ENCODE results near the gene APBB3. TPM values are rescaled to one million over a fixed set of nuclear protein-coding genes. Genes with fewer than 3 reads are reported as not detected.

The APBB3 gene
- total RNA-seq, 2 donors from 2014 or later, result 7.4 to 8.3 TPM

- TF ChIP-seq, protein P1, sequence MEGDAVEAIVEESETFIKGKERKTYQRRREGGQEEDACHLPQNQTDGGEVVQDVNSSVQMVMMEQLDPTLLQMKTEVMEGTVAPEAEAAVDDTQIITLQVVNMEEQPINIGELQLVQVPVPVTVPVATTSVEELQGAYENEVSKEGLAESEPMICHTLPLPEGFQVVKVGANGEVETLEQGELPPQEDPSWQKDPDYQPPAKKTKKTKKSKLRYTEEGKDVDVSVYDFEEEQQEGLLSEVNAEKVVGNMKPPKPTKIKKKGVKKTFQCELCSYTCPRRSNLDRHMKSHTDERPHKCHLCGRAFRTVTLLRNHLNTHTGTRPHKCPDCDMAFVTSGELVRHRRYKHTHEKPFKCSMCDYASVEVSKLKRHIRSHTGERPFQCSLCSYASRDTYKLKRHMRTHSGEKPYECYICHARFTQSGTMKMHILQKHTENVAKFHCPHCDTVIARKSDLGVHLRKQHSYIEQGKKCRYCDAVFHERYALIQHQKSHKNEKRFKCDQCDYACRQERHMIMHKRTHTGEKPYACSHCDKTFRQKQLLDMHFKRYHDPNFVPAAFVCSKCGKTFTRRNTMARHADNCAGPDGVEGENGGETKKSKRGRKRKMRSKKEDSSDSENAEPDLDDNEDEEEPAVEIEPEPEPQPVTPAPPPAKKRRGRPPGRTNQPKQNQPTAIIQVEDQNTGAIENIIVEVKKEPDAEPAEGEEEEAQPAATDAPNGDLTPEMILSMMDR (IDR thresholded peaks at IDR 0.05), result no peak
- peaks cover 0 to 39% of the 10 kb centered on the region in 2 donors for H3K4me1 ChIP-seq
- H3K4me3 ChIP-seq, result peak overlapping the region; percentile 34 to 56
- H3K27me3 ChIP-seq, result no peaks in the 10 kb centered on the region
- no peaks in the 10 kb centered on the region for H3K9me3 ChIP-seq
- no peak for DNase-seq (ENCODE audit: low spot score)
- peaks cover 48% of the 10 kb centered on the region for H3K36me3 ChIP-seq
- peak overlapping the region; percentile 96 for H3K27ac ChIP-seq
These were observed 16.1 kb downstream of the APBB3 start for GRCh38 chr5:140548300-140548688.

DNA sequence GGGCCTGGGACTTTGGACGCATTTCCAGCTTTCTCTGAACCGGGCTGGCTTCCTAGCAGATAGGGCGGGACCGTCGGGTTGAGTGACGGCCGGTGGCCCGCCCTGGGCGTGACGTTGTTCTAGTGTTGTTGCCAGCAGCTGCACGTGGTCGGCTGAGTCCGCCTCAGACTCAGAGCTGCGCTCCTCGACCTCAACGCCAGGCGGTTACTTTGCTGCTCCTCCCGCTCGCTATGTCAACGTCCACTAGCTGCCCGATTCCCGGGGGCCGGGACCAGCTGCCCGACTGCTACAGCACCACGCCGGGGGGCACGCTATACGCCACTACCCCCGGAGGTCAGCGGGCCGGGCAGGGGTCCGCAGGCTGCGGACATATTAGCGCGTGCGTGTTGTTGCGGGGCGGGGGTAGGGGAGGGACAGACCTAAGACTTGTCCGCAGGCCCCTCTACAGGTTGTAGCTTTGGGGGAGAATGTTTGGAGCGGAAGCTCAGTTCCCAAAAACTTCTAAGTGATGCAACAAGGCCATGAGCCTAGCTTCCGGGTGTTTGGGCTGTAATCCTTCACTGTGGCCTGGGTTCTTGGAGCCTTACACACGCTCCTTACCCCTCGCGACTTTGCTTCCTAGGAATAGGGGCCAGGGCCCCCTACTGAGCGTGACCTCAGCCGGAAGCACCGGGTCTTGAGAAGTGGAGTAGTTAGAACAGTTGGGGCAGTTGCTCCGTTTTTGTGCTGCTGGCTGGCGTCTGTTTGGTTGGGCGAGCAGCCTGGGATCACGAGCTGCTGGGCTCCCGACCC is 16.7 kb downstream of the APBB3 start, which contains the start of gene EIF4EBP3:
Gene EIF4EBP3, plus strand, starts transcription at position 155 of the 792 bp plus-strand sequence. Its CDS starts 76 bp downstream, at position 231.
- TF ChIP-seq, protein P1 (IDR thresholded peaks at IDR 0.05), result peak in 1 of 2 donors; percentile 52
- Histone ChIP-seq H3K27ac (peak within 1 kb of the TSS; percentile 96), H3K4me1 (peaks cover 0 to 39% of the 10 kb centered on the region in 2 donors), H3K36me3 (peaks cover 51% of the 10 kb centered on the region), H3K4me3 (peak within 1 kb of the TSS; percentile 34 to 56), H3K27me3 (no peaks in the 10 kb centered on the region), H3K9me3 (no peaks in the 10 kb centered on the region)
- peak; percentile 99 for DNase-seq (ENCODE audit: low spot score)

GRCh38 chr5:140546851-140547507 is 17.4 kb downstream of the APBB3 start:
- Histone ChIP-seq H3K27ac (peak overlapping the region; percentile 96), H3K36me3 (peaks cover 56% of the 10 kb centered on the region), H3K4me1 (peaks cover 0 to 39% of the 10 kb centered on the region in 2 donors), H3K4me3 (peak overlapping the region in 1 of 2 donors; percentile 56), H3K27me3 (no peaks in the 10 kb centered on the region), H3K9me3 (no peaks in the 10 kb centered on the region)
- TF ChIP-seq, protein P1 (IDR thresholded peaks at IDR 0.05), result no peak
- no peak for DNase-seq (ENCODE audit: low spot score)

GRCh38 chr5:140545606-140546005 is 18.8 kb downstream of the APBB3 start:
- no peaks in the 10 kb centered on the region for H3K27me3 ChIP-seq
- peaks cover 55% of the 10 kb centered on the region for H3K36me3 ChIP-seq
- H3K4me1 ChIP-seq, result peaks cover 0 to 39% of the 10 kb centered on the region in 2 donors
- no peaks in the 10 kb centered on the region for H3K9me3 ChIP-seq
- H3K27ac ChIP-seq, result no peak overlapping the region
- H3K4me3 ChIP-seq, result no peak overlapping the region
- TF ChIP-seq, protein P1 (IDR thresholded peaks at IDR 0.05), result no peak
- no peak for DNase-seq (ENCODE audit: low spot score)

GRCh38 chr5:140544986-140545385 is 19.4 kb downstream of the APBB3 start:
- Histone ChIP-seq H3K4me3 (no peak overlapping the region), H3K4me1 (peaks cover 0 to 35% of the 10 kb centered on the region in 2 donors), H3K27me3 (no peaks in the 10 kb centered on the region), H3K9me3 (no peaks in the 10 kb centered on the region), H3K27ac (no peak overlapping the region), H3K36me3 (peaks cover 54% of the 10 kb centered on the region)
- TF ChIP-seq, protein P1 (IDR thresholded peaks at IDR 0.05), result no peak
- no peak for DNase-seq (ENCODE audit: low spot score)
